ENCODE results near the gene CDC16. TPM values are rescaled to one million over a fixed set of nuclear protein-coding genes. Genes with fewer than 3 reads are reported as not detected.

Gene CDC16
- total and polyA plus RNA-seq, 7 experiments from 2014 or later, result 20.1 to 108 (median 78.3) TPM

DNA sequence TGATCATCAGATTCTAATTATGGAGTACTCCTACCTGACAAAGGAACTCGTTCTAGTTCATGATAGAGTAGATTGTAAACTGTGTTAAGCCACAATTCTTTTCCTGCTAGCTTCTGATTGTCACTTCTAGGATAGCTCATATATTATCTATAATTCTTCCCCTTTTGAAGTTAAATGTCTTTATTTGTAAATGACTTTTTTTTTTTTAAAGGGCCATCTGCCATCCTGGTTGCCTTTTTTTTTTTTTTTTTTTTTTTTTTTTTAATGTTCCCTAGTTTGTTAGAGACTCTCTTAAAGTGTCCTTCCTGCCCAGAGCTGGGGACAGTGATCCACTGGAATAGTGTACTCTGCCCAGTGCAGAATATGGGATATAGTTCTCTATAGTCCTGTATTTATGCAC lies 83.9 kb downstream of the CDC16 start:
- H3K9me3 Mint-ChIP-seq, result no peaks in the 10 kb centered on the region

DNA sequence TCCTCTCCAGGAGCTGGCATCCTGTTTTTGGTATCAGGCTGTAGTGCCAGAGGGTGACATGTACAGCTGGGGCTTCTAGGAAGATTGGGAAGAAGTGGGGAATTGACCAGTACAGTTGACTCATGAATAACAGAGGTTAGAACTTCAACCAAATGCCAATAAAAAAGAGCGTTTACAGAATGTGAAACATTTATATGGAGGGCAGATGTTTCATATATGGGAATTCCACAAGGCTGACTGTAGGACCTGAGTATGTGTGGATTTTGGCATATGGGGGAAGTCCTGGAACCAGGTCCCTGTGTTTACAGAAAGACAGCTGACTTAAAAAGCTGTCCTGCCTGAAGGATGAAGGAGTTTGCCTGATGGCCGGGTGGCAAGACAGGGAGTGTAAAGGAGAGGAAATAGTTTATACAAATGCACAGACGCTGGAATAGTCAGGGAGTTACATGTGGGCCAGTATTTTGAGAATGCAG lies 84.8 kb downstream of the CDC16 start:
- peaks cover 36 to 56% (median 50%) of the 10 kb centered on the region in 7 donors for H3K4me1 Mint-ChIP-seq
- no peak overlapping the region for H3K4me3 Mint-ChIP-seq
- DNase-seq (no peak), ATAC-seq (no peak)
- H3K36me3 Mint-ChIP-seq, result peaks cover 12 to 43% (median 27%) of the 10 kb centered on the region in 5 donors
- no peaks in the 10 kb centered on the region for H3K9me3 ChIP-seq (ENCODE audit: control insufficient read depth in 2 of 3, low read length in 3 of 3)
- CTCF ChIA-PET, result no interaction called here
- peaks cover 7 to 9% of the 10 kb centered on the region in 2 donors for H3K4me1 ChIP-seq (ENCODE audit: control insufficient read depth in 2 of 2, insufficient read depth in 2 of 2, low read length in 2 of 2)
- peak overlapping the region in 7 of 9 donors; percentile 22 to 77 (median 51) for H3K27ac Mint-ChIP-seq
- H3K9me3 Mint-ChIP-seq, result no peaks in the 10 kb centered on the region
- H3K27me3 Mint-ChIP-seq, result no peaks in the 10 kb centered on the region
- H3K36me3 ChIP-seq (ENCODE audit: control insufficient read depth in 2 of 3, insufficient read depth in 3 of 3, low read length in 3 of 3), result peaks cover 0 to 32% (median 7%) of the 10 kb centered on the region in 3 experiments
- H3K27ac ChIP-seq (ENCODE audit: low read depth, low read length), result no peak overlapping the region
- no peak overlapping the region for H3K4me3 ChIP-seq (ENCODE audit: low read length)
- POLR2A ChIA-PET, result interaction anchor here (0.6 to 1.0 kb wide), 2 partner anchors 18 to 1101 kb away, joined by 3 read pairs; no protein-coding TSS in a partner anchor
- intact Hi-C loops (cut with micrococcal nuclease), result no loop called here
- no peaks in the 10 kb centered on the region for H3K27me3 ChIP-seq (ENCODE audit: control insufficient read depth in 2 of 2, insufficient read depth in 2 of 2, low read length in 2 of 2)

More for the DNA sequence above, 83.9 kb downstream of the CDC16 start:
- Histone ChIP-seq H3K27ac (ENCODE audit: low read depth, low read length) (no peak overlapping the region), H3K4me1 (ENCODE audit: control insufficient read depth in 2 of 2, insufficient read depth in 2 of 2, low read length in 2 of 2) (peaks cover 7 to 12% of the 10 kb centered on the region in 2 donors), H3K27me3 (ENCODE audit: control insufficient read depth in 2 of 2, insufficient read depth in 2 of 2, low read length in 2 of 2) (no peaks in the 10 kb centered on the region), H3K36me3 (ENCODE audit: control insufficient read depth in 2 of 3, insufficient read depth in 3 of 3, low read length in 3 of 3) (peaks cover 0 to 23% (median 7%) of the 10 kb centered on the region in 3 experiments), H3K4me3 (ENCODE audit: low read length) (no peak overlapping the region), H3K9me3 (ENCODE audit: control insufficient read depth in 2 of 3, low read length in 3 of 3) (no peaks in the 10 kb centered on the region)
- ATAC-seq (no peak), DNase-seq (no peak)
- peak overlapping the region in 8 of 9 donors; percentile 19 to 73 (median 50) for H3K27ac Mint-ChIP-seq
- no peaks in the 10 kb centered on the region for H3K27me3 Mint-ChIP-seq
- H3K4me1 Mint-ChIP-seq, result peaks cover 35 to 60% (median 50%) of the 10 kb centered on the region in 7 donors
- ChIA-PET CTCF (interaction anchor here (0.7 kb wide), 2 partner anchors 204 to 512 kb away, joined by 4 read pairs; no protein-coding TSS in a partner anchor), POLR2A (interaction anchor here (1.7 kb wide), 1 partner anchor 37 kb away, joined by 4 read pairs; the partner anchor contains the start of gene UPF3A)
- intact Hi-C loops (cut with micrococcal nuclease), result no loop called here
- H3K36me3 Mint-ChIP-seq, result peaks cover 5 to 35% (median 20%) of the 10 kb centered on the region in 5 donors
- peak overlapping the region in 4 of 10 donors; percentile 5 to 10 (median 7) for H3K4me3 Mint-ChIP-seq

DNA sequence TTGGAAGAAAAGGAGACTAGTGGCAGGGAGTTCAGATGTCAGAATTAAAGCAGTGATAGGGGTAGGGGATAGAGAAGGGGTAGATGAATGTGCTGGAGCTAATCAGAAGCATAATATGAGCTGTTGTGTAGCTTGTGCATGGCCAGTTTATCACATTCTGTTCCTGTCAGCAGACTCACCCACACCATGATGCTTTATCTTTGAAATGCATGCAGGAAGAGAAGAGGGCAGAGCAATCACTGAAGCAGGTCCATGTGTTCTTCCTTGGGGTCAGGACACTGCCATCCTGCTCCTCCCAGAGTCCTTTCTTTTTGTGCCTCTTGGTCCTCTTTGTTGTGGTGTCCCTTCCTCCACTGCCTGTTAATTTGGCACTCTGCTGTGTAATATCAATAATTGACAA lies 85.4 kb downstream of the CDC16 start:
- ATAC-seq (no peak), DNase-seq (no peak)
- peaks cover 36 to 55% (median 47%) of the 10 kb centered on the region in 7 donors for H3K4me1 Mint-ChIP-seq
- peaks cover 0 to 37% (median 7%) of the 10 kb centered on the region in 3 experiments for H3K36me3 ChIP-seq (ENCODE audit: control insufficient read depth in 2 of 3, insufficient read depth in 3 of 3, low read length in 3 of 3)
- ChIA-PET CTCF (no interaction called here), POLR2A (interaction anchor here (0.6 to 1.0 kb wide), 2 partner anchors 18 to 1102 kb away, joined by 3 read pairs; no protein-coding TSS in a partner anchor)
- H3K9me3 Mint-ChIP-seq, result no peaks in the 10 kb centered on the region
- no peak overlapping the region for H3K27ac ChIP-seq (ENCODE audit: low read depth, low read length)
- peaks cover 7 to 8% of the 10 kb centered on the region in 2 donors for H3K4me1 ChIP-seq (ENCODE audit: control insufficient read depth in 2 of 2, insufficient read depth in 2 of 2, low read length in 2 of 2)
- H3K27ac Mint-ChIP-seq, result peak overlapping the region in 8 of 9 donors; percentile 22 to 85 (median 56)
- H3K27me3 ChIP-seq (ENCODE audit: control insufficient read depth in 2 of 2, insufficient read depth in 2 of 2, low read length in 2 of 2), result no peaks in the 10 kb centered on the region
- no peaks in the 10 kb centered on the region for H3K9me3 ChIP-seq (ENCODE audit: control insufficient read depth in 2 of 3, low read length in 3 of 3)
- peaks cover 13 to 49% (median 27%) of the 10 kb centered on the region in 5 donors for H3K36me3 Mint-ChIP-seq
- no peaks in the 10 kb centered on the region for H3K27me3 Mint-ChIP-seq
- peak overlapping the region in 1 of 10 donors; percentile 12 for H3K4me3 Mint-ChIP-seq
- intact Hi-C loops (cut with micrococcal nuclease), result no loop called here
- H3K4me3 ChIP-seq (ENCODE audit: low read length), result no peak overlapping the region

DNA sequence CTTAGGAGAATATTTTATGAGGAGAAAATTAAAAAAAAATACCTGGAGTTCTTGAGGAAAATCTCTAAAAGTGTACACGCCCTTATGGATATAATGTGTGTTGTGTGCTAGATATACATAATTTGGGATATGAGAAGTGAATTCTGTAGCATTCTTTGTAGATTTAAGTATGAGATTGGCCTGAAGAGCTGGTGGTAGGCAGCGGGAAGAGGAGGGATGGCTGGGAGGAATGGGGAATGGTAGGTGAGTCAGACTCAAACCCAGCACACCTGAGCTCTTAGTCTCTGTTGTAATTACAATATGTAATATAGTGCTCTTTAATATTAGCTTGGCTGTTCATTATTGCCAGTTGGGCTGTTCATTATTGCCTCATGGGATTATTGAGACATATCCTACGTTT lies 86.6 kb downstream of the CDC16 start:
- Histone ChIP-seq H3K4me3 (ENCODE audit: low read length) (no peak overlapping the region), H3K27me3 (ENCODE audit: control insufficient read depth in 2 of 2, insufficient read depth in 2 of 2, low read length in 2 of 2) (no peaks in the 10 kb centered on the region), H3K4me1 (ENCODE audit: control insufficient read depth in 2 of 2, insufficient read depth in 2 of 2, low read length in 2 of 2) (peaks cover 0 to 7% of the 10 kb centered on the region in 2 donors), H3K36me3 (ENCODE audit: control insufficient read depth in 2 of 3, insufficient read depth in 3 of 3, low read length in 3 of 3) (peaks cover 0 to 45% (median 7%) of the 10 kb centered on the region in 3 experiments), H3K27ac (ENCODE audit: low read depth, low read length) (no peak overlapping the region), H3K9me3 (ENCODE audit: control insufficient read depth in 2 of 3, low read length in 3 of 3) (no peaks in the 10 kb centered on the region)
- Mint-ChIP-seq H3K4me1 (peaks cover 37 to 60% (median 51%) of the 10 kb centered on the region in 7 donors), H3K4me3 (no peak overlapping the region), H3K36me3 (peaks cover 19 to 55% (median 29%) of the 10 kb centered on the region in 5 donors), H3K9me3 (no peaks in the 10 kb centered on the region), H3K27me3 (no peaks in the 10 kb centered on the region), H3K27ac (peak overlapping the region in 2 of 9 donors; percentile 10 to 38)
- CTCF ChIA-PET, result no interaction called here
- no peak for ATAC-seq
- DNase-seq, result no peak
- intact Hi-C loops (cut with micrococcal nuclease), result no loop called here
- POLR2A ChIA-PET, result interaction anchor here (0.6 to 1.5 kb wide), 2 partner anchors 9 to 159 kb away, joined by 3 to 4 read pairs; no protein-coding TSS in a partner anchor

Small RNAs within 50 kb of the gene (microRNA-seq; reads per million reads assigned to microRNA genes)
- not detected for gene MIR4502 (ENCODE audit: borderline microRNAs expressed)
- gene MIR548AR (ENCODE audit: borderline microRNAs expressed), result not detected

Other genes with a start within 250 kb of the CDC16 start
- 100 to 1,000 TPM; 110 to 227 (median 199) TPM for gene RASA3, start 102.3 kb upstream of the CDC16 start, total RNA-seq
- gene RASA3, start 102.3 kb upstream of the CDC16 start, polyA plus RNA-seq, result 100 to 1,000 TPM; 109 to 195 TPM
- 1 to 10 TPM in 1 of 5 experiments, under 1 TPM in 1, not detected in 3; 0.27 to 1.1 TPM for gene CFAP97D2, start 55.6 kb upstream of the CDC16 start, total RNA-seq
- gene CFAP97D2, start 55.6 kb upstream of the CDC16 start, polyA plus RNA-seq, result under 1 TPM in 1 of 2 donors, not detected in 1; 0.33 TPM
- 10 to 100 TPM; 30.1 to 88.7 (median 62.9) TPM for gene UPF3A, start 46.7 kb downstream of the CDC16 start, total RNA-seq
- gene UPF3A, start 46.7 kb downstream of the CDC16 start, polyA plus RNA-seq, result 10 to 100 TPM; 12.3 to 24.4 TPM
- gene CHAMP1, start 79.6 kb downstream of the CDC16 start, total RNA-seq, result 10 to 100 TPM in 4 of 5 experiments, 1 to 10 TPM in 1; 9.1 to 31.3 (median 24.0) TPM
- gene CHAMP1, start 79.6 kb downstream of the CDC16 start, polyA plus RNA-seq, result 10 to 100 TPM in 1 of 2 donors, 1 to 10 TPM in 1; 9.8 to 13.3 TPM